ENCODE data around the gene MDH2. TPM values are rescaled to one million over a fixed set of nuclear protein-coding genes. Genes with fewer than 3 reads are reported as not detected.

MDH2 gene
- total and polyA plus RNA-seq, 2 of the 4 experiments (the other 2 are of a cell fraction) = 55.4 to 206 TPM

DNA sequence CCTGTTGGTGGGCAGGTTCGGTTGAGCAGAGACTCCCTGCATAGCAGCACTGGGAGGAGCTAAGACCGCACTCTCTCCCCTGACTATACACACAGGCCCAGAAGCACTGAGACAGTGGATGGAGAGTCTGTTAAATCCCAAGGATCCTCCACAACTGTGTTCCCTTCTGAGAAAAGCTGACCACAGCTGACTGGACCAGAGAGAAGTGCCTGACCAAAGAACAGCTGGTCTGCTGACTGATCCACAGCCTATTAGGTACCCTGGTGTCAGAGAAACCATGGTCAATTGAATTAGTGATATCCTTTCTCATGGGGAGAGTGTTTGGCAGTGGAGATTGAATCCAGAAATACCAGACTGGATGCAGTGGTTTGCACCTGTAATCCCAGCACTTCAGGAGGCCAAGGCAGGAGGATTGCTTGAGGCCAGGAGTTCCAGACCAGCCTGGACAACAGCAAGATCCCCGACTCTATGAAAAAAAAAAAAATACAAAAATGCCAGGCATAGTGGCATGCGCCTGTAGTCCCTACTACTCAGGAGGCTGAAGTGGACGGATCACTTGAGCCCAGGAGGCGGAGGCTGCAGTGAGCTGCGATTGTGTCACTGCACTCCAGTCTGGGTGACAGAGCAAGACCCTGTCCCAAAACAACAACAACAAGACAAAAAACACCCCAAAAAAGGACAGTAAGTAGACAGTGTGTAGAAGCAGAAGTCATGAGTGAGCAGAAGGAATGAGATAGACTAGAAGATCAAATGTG is 25.7 kb upstream of the MDH2 start:
- Histone ChIP-seq H3K23ac (ENCODE audit: low read depth, low read length) (no peak overlapping the region), H2BK15ac (ENCODE audit: low read depth, low read length) (no peak overlapping the region), H3K4me1 (ENCODE audit: control insufficient read depth, insufficient read depth, low read length) (no peaks in the 10 kb centered on the region), H3K4me3 (ENCODE audit: insufficient read depth, low read depth, low read length) (no peak overlapping the region), H4K91ac (ENCODE audit: insufficient read depth, low read depth, low read length) (no peak overlapping the region), H3K27ac (ENCODE audit: insufficient read depth, low read length) (no peak overlapping the region), H3K79me1 (ENCODE audit: low read depth in 1 of 2, low read length in 2 of 2) (no peaks in the 10 kb centered on the region), H3K9me1 (ENCODE audit: insufficient read depth, low read length) (no peaks in the 10 kb centered on the region), H3K14ac (replicated peaks; ENCODE audit: low read depth, low read length) (no peak overlapping the region), H2BK5ac (ENCODE audit: low read depth, low read length, poor library complexity, severe bottlenecking) (no peak overlapping the region), H2AK5ac (ENCODE audit: low read depth, low read length) (no peak overlapping the region), H3K18ac (ENCODE audit: low read depth, low read length) (no peak overlapping the region), H4K8ac (ENCODE audit: low read depth in 2 of 2, low read length in 2 of 2) (no peak overlapping the region), H3K4ac (ENCODE audit: low read depth, low read length) (no peak overlapping the region), H2AK9ac (replicated peaks; ENCODE audit: low read depth, low read length, poor library complexity) (no peak overlapping the region), H3K9ac (ENCODE audit: low read depth, low read length) (no peak overlapping the region), H2AFZ (replicated peaks; ENCODE audit: low read length, poor library complexity) (no peak overlapping the region), H3K56ac (ENCODE audit: extremely low read depth, insufficient read depth, low read length) (no peak overlapping the region), H3K4me2 (ENCODE audit: low read depth, low read length) (no peak overlapping the region), H3K36me3 (ENCODE audit: control insufficient read depth, insufficient read depth, low read length) (peaks cover 17% of the 10 kb centered on the region), H3K9me3 (ENCODE audit: control insufficient read depth, insufficient read depth, low read length) (no peaks in the 10 kb centered on the region), H2BK120ac (ENCODE audit: low read depth, low read length) (no peak overlapping the region), H4K5ac (ENCODE audit: low read depth, low read length) (no peak overlapping the region), H4K20me1 (ENCODE audit: insufficient read depth, low read length) (0 out of 2 replicates have a peak, but pooled peaks cover 4% of the 10 kb centered on the region), H2BK20ac (ENCODE audit: low read depth, low read length) (no peak overlapping the region), H3K27me3 (ENCODE audit: control insufficient read depth, insufficient read depth, low read length) (no peaks in the 10 kb centered on the region)
- CTCF ChIA-PET = interaction anchor here (0.6 kb wide), 1 partner anchor 460 kb away, joined by 5 read pairs; no protein-coding TSS in a partner anchor
- intact Hi-C loops (cut with micrococcal nuclease) (no loop called here), in situ Hi-C loops (cut with MboI; ENCODE audit: low sequenced_read_pairs) (no loop called here), dilution Hi-C loops (cut with HindIII; ENCODE audit: low sequenced_read_pairs, unreplicated experiment) (no loop called here)
- POLR2A ChIA-PET (ENCODE audit: unreplicated experiment) = no interaction called here
- DNase-seq (no peak), ATAC-seq (ENCODE audit: low read depth) (no peak)
- no CpG with 5 or more reads among the region's 7 CpGs for WGBS, 2 experiments (ENCODE audit: extremely low coverage in 2 of 2, insufficient read length in 1 of 2)
- no TSS peak for BruUV-seq (replicated peaks)
- TF ChIP-seq, protein P1, sequence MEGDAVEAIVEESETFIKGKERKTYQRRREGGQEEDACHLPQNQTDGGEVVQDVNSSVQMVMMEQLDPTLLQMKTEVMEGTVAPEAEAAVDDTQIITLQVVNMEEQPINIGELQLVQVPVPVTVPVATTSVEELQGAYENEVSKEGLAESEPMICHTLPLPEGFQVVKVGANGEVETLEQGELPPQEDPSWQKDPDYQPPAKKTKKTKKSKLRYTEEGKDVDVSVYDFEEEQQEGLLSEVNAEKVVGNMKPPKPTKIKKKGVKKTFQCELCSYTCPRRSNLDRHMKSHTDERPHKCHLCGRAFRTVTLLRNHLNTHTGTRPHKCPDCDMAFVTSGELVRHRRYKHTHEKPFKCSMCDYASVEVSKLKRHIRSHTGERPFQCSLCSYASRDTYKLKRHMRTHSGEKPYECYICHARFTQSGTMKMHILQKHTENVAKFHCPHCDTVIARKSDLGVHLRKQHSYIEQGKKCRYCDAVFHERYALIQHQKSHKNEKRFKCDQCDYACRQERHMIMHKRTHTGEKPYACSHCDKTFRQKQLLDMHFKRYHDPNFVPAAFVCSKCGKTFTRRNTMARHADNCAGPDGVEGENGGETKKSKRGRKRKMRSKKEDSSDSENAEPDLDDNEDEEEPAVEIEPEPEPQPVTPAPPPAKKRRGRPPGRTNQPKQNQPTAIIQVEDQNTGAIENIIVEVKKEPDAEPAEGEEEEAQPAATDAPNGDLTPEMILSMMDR (conservative IDR thresholded peaks at IDR 0.05; ENCODE audit: low read depth, low read length) = no peak
- TF ChIP-seq POLR2A (IDR thresholded peaks at IDR 0.05; ENCODE audit: low read depth, low read length) (no peak), MAFK (IDR thresholded peaks at IDR 0.05; ENCODE audit: low read depth, low read length) (no peak), MXI1 (IDR thresholded peaks at IDR 0.05; ENCODE audit: borderline replicate concordance, low read depth, low read length) (no peak), MAZ (IDR thresholded peaks at IDR 0.05; ENCODE audit: borderline replicate concordance, low read depth, low read length) (no peak), NFE2L2 (IDR thresholded peaks at IDR 0.05; ENCODE audit: low read depth, low read length) (no peak), CHD1 (IDR thresholded peaks at IDR 0.05; ENCODE audit: low read depth, low read length) (no peak), BHLHE40 (IDR thresholded peaks at IDR 0.05; ENCODE audit: low read depth, low read length) (no peak), SMC3 (IDR thresholded peaks at IDR 0.05; ENCODE audit: low read depth, low read length) (no peak), CEBPB (IDR thresholded peaks at IDR 0.05; ENCODE audit: low read depth, low read length) (no peak), RFX5 (IDR thresholded peaks at IDR 0.05; ENCODE audit: low read depth, low read length) (no peak), RCOR1 (IDR thresholded peaks at IDR 0.05; ENCODE audit: insufficient replicate concordance, low read length) (no peak), FOS (IDR thresholded peaks at IDR 0.05; ENCODE audit: low read depth, low read length) (no peak), RAD21 (IDR thresholded peaks at IDR 0.05; ENCODE audit: low read length) (no peak)
- TF ChIP-seq, protein P2, sequence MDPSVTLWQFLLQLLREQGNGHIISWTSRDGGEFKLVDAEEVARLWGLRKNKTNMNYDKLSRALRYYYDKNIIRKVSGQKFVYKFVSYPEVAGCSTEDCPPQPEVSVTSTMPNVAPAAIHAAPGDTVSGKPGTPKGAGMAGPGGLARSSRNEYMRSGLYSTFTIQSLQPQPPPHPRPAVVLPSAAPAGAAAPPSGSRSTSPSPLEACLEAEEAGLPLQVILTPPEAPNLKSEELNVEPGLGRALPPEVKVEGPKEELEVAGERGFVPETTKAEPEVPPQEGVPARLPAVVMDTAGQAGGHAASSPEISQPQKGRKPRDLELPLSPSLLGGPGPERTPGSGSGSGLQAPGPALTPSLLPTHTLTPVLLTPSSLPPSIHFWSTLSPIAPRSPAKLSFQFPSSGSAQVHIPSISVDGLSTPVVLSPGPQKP (IDR thresholded peaks at IDR 0.05; ENCODE audit: borderline replicate concordance, low read depth, low read length) = no peak
- TF ChIP-seq, protein P3, sequence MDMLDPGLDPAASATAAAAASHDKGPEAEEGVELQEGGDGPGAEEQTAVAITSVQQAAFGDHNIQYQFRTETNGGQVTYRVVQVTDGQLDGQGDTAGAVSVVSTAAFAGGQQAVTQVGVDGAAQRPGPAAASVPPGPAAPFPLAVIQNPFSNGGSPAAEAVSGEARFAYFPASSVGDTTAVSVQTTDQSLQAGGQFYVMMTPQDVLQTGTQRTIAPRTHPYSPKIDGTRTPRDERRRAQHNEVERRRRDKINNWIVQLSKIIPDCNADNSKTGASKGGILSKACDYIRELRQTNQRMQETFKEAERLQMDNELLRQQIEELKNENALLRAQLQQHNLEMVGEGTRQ (IDR thresholded peaks at IDR 0.05; ENCODE audit: low read depth, low read length) = no peak
